ENCODE data around the gene C2CD2L. TPM values are rescaled to one million over a fixed set of nuclear protein-coding genes. Genes with fewer than 3 reads are reported as not detected.

Gene C2CD2L
- total RNA-seq, 1 experiment from 2014 or later = 7.8 TPM

- no TSS peak for BruUV-seq (replicated peaks)
- no peaks in the 10 kb centered on the region for H3K9me3 Mint-ChIP-seq (ENCODE audit: low read depth, unreplicated experiment)
- H3K36me3 Mint-ChIP-seq (ENCODE audit: insufficient read depth, unreplicated experiment) = peaks cover 13% of the 10 kb centered on the region
- H3K27ac Mint-ChIP-seq (ENCODE audit: unreplicated experiment) = no peak overlapping the region
- H3K4me3 Mint-ChIP-seq (ENCODE audit: low read depth, unreplicated experiment) = no peak overlapping the region
- no peaks in the 10 kb centered on the region for H3K27me3 Mint-ChIP-seq (ENCODE audit: unreplicated experiment)
- peaks cover 8% of the 10 kb centered on the region for H3K4me1 Mint-ChIP-seq (ENCODE audit: low read depth, unreplicated experiment)
- CTCF ChIA-PET = interaction anchor here (0.7 kb wide), 1 partner anchor 302 kb away, joined by 4 read pairs; no protein-coding TSS in a partner anchor
- no peak for DNase-seq
- TF ChIP-seq CTCF (IDR thresholded peaks at IDR 0.05; ENCODE audit: unreplicated experiment) = no peak
- intact Hi-C loops (cut with micrococcal nuclease; ENCODE audit: unreplicated experiment) = no loop called here
Observed at GRCh38 chr11:119115484-119116234, 8.5 kb downstream of the C2CD2L start.

- Mint-ChIP-seq H3K4me1 (ENCODE audit: low read depth, unreplicated experiment) (peaks cover 12% of the 10 kb centered on the region), H3K36me3 (ENCODE audit: insufficient read depth, unreplicated experiment) (peaks cover 19% of the 10 kb centered on the region), H3K4me3 (ENCODE audit: low read depth, unreplicated experiment) (no peak overlapping the region), H3K27ac (ENCODE audit: unreplicated experiment) (no peak overlapping the region), H3K9me3 (ENCODE audit: low read depth, unreplicated experiment) (no peaks in the 10 kb centered on the region), H3K27me3 (ENCODE audit: unreplicated experiment) (no peaks in the 10 kb centered on the region)
- CTCF ChIA-PET = interaction anchor here (0.7 kb wide), 1 partner anchor 303 kb away, joined by 4 read pairs; no protein-coding TSS in a partner anchor
- no TSS peak for BruUV-seq (replicated peaks)
- intact Hi-C loops (cut with micrococcal nuclease; ENCODE audit: unreplicated experiment) = no loop called here
- no peak for TF ChIP-seq CTCF (IDR thresholded peaks at IDR 0.05; ENCODE audit: unreplicated experiment)
- no peak for DNase-seq
Observed at GRCh38 chr11:119116235-119116594, 9.1 kb downstream of the C2CD2L start.

GRCh38 chr11:119116601-119117000 lies 9.5 kb downstream of the C2CD2L start:
- Mint-ChIP-seq H3K9me3 (ENCODE audit: low read depth, unreplicated experiment) (no peaks in the 10 kb centered on the region), H3K27me3 (ENCODE audit: unreplicated experiment) (no peaks in the 10 kb centered on the region), H3K36me3 (ENCODE audit: insufficient read depth, unreplicated experiment) (peaks cover 23% of the 10 kb centered on the region), H3K27ac (ENCODE audit: unreplicated experiment) (no peak overlapping the region), H3K4me1 (ENCODE audit: low read depth, unreplicated experiment) (peaks cover 12% of the 10 kb centered on the region), H3K4me3 (ENCODE audit: low read depth, unreplicated experiment) (no peak overlapping the region)
- TF ChIP-seq CTCF (IDR thresholded peaks at IDR 0.05; ENCODE audit: unreplicated experiment) = no peak
- no peak for DNase-seq
- intact Hi-C loops (cut with micrococcal nuclease; ENCODE audit: unreplicated experiment) = no loop called here
- CTCF ChIA-PET = no interaction called here
- BruUV-seq (replicated peaks) = no TSS peak

- Mint-ChIP-seq H3K27ac (ENCODE audit: unreplicated experiment) (no peak overlapping the region), H3K4me3 (ENCODE audit: low read depth, unreplicated experiment) (no peak overlapping the region), H3K4me1 (ENCODE audit: low read depth, unreplicated experiment) (peaks cover 15% of the 10 kb centered on the region), H3K27me3 (ENCODE audit: unreplicated experiment) (no peaks in the 10 kb centered on the region), H3K9me3 (ENCODE audit: low read depth, unreplicated experiment) (no peaks in the 10 kb centered on the region), H3K36me3 (ENCODE audit: insufficient read depth, unreplicated experiment) (peaks cover 28% of the 10 kb centered on the region)
- CTCF ChIA-PET = no interaction called here
- no TSS peak for BruUV-seq (replicated peaks)
- no peak for DNase-seq
- intact Hi-C loops (cut with micrococcal nuclease; ENCODE audit: unreplicated experiment) = no loop called here
- TF ChIP-seq CTCF (IDR thresholded peaks at IDR 0.05; ENCODE audit: unreplicated experiment) = no peak
Observed at GRCh38 chr11:119117004-119117706, 10.0 kb downstream of the C2CD2L start.
